ENCODE measurements around the gene TGIF1. TPM values are rescaled to one million over a fixed set of nuclear protein-coding genes. Genes with fewer than 3 reads are reported as not detected.

TGIF1 gene
- total RNA-seq, 2 experiments from 2014 or later, result 54.6 to 55.4 TPM

DNA sequence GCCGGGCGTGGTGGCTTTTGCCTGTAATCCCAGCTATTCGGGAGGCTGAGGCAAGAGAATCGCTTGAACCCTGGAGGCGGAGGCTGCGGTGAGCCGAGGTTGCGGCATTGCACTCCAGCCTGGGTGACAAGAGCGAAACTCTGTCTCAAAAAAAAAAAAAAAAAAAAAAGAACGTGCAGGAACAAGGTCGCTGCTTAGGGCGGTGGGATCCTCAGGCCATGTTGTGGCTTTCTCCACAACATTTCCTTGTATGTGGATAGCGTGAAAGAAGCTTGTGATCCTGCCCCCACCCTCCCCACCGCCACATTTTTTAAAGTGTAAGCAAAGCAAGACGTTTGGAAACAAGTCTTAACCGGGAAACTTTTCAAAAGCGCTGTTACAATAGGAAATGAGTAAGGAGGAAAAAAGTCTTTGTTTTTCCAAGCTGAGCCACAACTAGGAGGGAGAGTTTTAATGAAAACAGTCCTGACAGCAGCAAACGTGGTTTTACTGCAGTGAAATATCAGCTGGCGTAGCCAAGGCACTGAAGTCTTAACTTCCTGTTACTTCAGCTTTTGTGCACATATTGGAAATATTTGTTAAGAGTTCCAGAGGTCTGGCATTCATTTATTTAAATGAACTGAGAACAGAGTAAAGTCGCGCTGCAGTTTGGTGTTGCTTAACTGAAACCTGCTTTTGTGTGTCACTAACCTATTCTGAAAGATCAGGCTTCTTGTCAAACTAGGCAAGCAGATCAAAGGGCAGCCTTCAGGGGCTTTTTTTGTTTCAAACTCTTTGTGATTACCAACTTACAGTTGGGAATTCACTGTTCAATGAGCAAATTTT lies 3.8 kb downstream of the TGIF1 start:
- CTCF ChIA-PET, result interaction anchor here (0.8 to 6.4 kb wide), 26 partner anchors 10 to 491 kb away, joined by 3 to 51 read pairs (median 4); no protein-coding TSS in a partner anchor
- H3K27me3 Mint-ChIP-seq, result peaks cover 3% of the 10 kb centered on the region
- TF ChIP-seq, protein P1, sequence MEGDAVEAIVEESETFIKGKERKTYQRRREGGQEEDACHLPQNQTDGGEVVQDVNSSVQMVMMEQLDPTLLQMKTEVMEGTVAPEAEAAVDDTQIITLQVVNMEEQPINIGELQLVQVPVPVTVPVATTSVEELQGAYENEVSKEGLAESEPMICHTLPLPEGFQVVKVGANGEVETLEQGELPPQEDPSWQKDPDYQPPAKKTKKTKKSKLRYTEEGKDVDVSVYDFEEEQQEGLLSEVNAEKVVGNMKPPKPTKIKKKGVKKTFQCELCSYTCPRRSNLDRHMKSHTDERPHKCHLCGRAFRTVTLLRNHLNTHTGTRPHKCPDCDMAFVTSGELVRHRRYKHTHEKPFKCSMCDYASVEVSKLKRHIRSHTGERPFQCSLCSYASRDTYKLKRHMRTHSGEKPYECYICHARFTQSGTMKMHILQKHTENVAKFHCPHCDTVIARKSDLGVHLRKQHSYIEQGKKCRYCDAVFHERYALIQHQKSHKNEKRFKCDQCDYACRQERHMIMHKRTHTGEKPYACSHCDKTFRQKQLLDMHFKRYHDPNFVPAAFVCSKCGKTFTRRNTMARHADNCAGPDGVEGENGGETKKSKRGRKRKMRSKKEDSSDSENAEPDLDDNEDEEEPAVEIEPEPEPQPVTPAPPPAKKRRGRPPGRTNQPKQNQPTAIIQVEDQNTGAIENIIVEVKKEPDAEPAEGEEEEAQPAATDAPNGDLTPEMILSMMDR (IDR thresholded peaks at IDR 0.05), result no peak

DNA sequence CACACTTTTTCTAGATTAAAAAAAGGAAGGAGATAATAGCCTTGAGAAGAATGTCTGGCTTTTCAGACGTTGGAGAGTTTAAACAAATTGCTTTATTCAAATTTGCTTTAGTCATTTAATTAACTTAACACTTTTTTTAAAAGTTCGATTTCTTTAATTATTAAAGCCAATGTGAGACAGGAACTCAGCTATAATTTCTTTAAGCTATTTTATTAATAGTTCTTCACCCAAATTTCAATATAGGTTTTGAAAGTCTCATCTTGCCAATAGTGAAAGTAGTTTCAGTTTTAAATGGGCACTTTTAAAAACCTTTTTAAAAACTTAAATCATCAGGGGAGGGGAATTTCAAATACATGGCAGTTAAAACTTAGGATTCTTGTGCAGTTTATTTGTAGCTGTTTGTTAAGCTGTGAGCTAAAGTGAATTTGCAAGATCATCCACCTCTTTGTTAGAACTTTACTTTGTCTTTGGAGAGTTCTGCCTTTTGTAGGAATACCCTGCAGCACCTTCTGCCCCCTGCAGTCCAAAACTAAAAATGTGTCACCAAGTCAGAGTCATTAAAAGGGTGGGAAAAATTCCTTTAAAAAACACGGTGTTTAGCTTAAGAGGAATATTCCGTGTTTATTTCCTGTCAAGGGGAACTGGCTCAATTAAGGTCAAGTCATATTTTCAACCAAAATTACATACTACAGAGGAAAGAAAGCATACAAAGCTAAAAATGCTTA lies 4.6 kb downstream of the TGIF1 start:
- POLR2A ChIA-PET, result interaction anchor here (0.6 to 9.4 kb wide), 17 partner anchors 9 to 212 kb away, joined by 3 to 140 read pairs (median 6); partner anchors contain the start of genes MYL12A and MYL12B
- Mint-ChIP-seq H3K27me3 (no peaks in the 10 kb centered on the region), H3K4me1 (ENCODE audit: low read depth) (peaks cover 73% of the 10 kb centered on the region)

More for the DNA sequence above, 3.8 kb downstream of the TGIF1 start:
- peak overlapping the region; percentile 90 for H3K4me3 ChIP-seq (ENCODE audit: low read length)
- DNase-seq (peak in 7 of 14 experiments; percentile 8 to 73 (median 37)), ATAC-seq (ENCODE audit: poor library complexity) (no peak)
- no peaks in the 10 kb centered on the region for H3K27me3 ChIP-seq (ENCODE audit: control insufficient read depth in 1 of 2, insufficient read depth in 2 of 2, low read length in 2 of 2)
- Mint-ChIP-seq H3K4me1 (ENCODE audit: low read depth) (peaks cover 73% of the 10 kb centered on the region), H3K4me3 (peak overlapping the region; percentile 98), H3K9me3 (no peaks in the 10 kb centered on the region), H3K36me3 (ENCODE audit: low read depth) (peaks cover 66% of the 10 kb centered on the region), H3K27ac (peak overlapping the region; percentile 99)
- intact Hi-C loops (cut with DNase I, micrococcal nuclease), result loop anchor here (1.0 to 10.0 kb wide), 15 partner anchors 12 to 519 kb away; partner anchors contain the start of genes LPIN2 (in 1 of the 2) and MYL12B (in 1 of the 2)
- peak overlapping the region; percentile 75 to 98 for H3K27ac ChIP-seq (ENCODE audit: low read depth in 1 of 2, low read length in 2 of 2)
- no peaks in the 10 kb centered on the region for H3K9me3 ChIP-seq (ENCODE audit: control insufficient read depth in 1 of 2, insufficient read depth in 1 of 2, low read length in 2 of 2)
- peaks cover 47% of the 10 kb centered on the region for H3K4me1 ChIP-seq (ENCODE audit: insufficient read depth, low read length)
- H3K36me3 ChIP-seq (ENCODE audit: insufficient read depth, low read length), result peaks cover 19% of the 10 kb centered on the region
- POLR2A ChIA-PET, result interaction anchor here (0.6 to 9.4 kb wide), 19 partner anchors 12 to 213 kb away, joined by 3 to 140 read pairs (median 7); partner anchors contain the start of genes MYL12A and MYL12B

More for the DNA sequence above, 4.6 kb downstream of the TGIF1 start:
- TF ChIP-seq, protein P1 (IDR thresholded peaks at IDR 0.05), result peak; percentile 91
- intact Hi-C loops (cut with DNase I, micrococcal nuclease), result loop anchor here (1.0 to 10.0 kb wide), 14 partner anchors 13 to 520 kb away; partner anchors contain the start of genes LPIN2 (in 1 of the 2) and MYL12B (in 1 of the 2)
- Histone ChIP-seq H3K27ac (ENCODE audit: low read depth in 1 of 2, low read length in 2 of 2) (peak overlapping the region; percentile 75 to 98), H3K27me3 (ENCODE audit: control insufficient read depth in 1 of 2, insufficient read depth in 2 of 2, low read length in 2 of 2) (no peaks in the 10 kb centered on the region), H3K4me3 (ENCODE audit: low read length) (peak overlapping the region; percentile 90), H3K36me3 (ENCODE audit: insufficient read depth, low read length) (peaks cover 19% of the 10 kb centered on the region), H3K4me1 (ENCODE audit: insufficient read depth, low read length) (peaks cover 50% of the 10 kb centered on the region), H3K9me3 (ENCODE audit: control insufficient read depth in 1 of 2, insufficient read depth in 1 of 2, low read length in 2 of 2) (no peaks in the 10 kb centered on the region)
- Mint-ChIP-seq H3K4me3 (peak overlapping the region; percentile 98), H3K27ac (peak overlapping the region; percentile 99), H3K9me3 (no peaks in the 10 kb centered on the region), H3K36me3 (ENCODE audit: low read depth) (peaks cover 66% of the 10 kb centered on the region)
- CTCF ChIA-PET, result interaction anchor here (0.7 to 6.4 kb wide), 30 partner anchors 9 to 491 kb away, joined by 3 to 51 read pairs (median 4); no protein-coding TSS in a partner anchor
- ATAC-seq (ENCODE audit: poor library complexity) (no peak), DNase-seq (peak in 7 of 14 experiments; percentile 13 to 78 (median 58))
